Large intestine (tissue), 3 donors: ENCODE data around the gene WWC2. TPM values are rescaled to one million over a fixed set of nuclear protein-coding genes. Genes with fewer than 3 reads are reported as not detected.

Experiments used
- DNase-seq, 2 donors: peaks; one replicate each; pipeline versions ENCODE4 v3.0.0 to v3.0.0-alpha.2; 2013
- H3K27ac ChIP-seq: one replicate; pipeline ENCODE4 v1.5.1; 2013; ENCODE audit warnings: low read length
- H3K27me3 ChIP-seq: 2 replicates; pipeline ENCODE4 v1.6.1; 2013; ENCODE audit warnings: low read length; ENCODE audit not compliant: control insufficient read depth, insufficient read depth
- H3K36me3 ChIP-seq: 2 replicates; pipeline ENCODE4 v1.6.1; 2013; ENCODE audit warnings: low read length; ENCODE audit not compliant: control insufficient read depth, insufficient read depth
- H3K4me1 ChIP-seq: one replicate; pipeline ENCODE4 v1.6.1; 2013; ENCODE audit warnings: low read length; ENCODE audit not compliant: control insufficient read depth, insufficient read depth
- H3K4me3 ChIP-seq: one replicate; pipeline ENCODE4 v1.5.1; 2013; ENCODE audit warnings: low read length
- H3K9me3 ChIP-seq: one replicate; pipeline ENCODE4 v1.6.1; 2013; ENCODE audit warnings: mild to moderate bottlenecking, low read depth, low read length, moderate library complexity; ENCODE audit not compliant: control insufficient read depth
- WGBS: methylation state at CpG from one replicate; pipeline ENCODE4 v1.1.5; 2013; ENCODE audit warnings: low lambda C conversion rate; ENCODE audit not compliant: insufficient coverage; 5-methylcytosine and 5-hydroxymethylcytosine counted together
- polyA plus RNA-seq: library from polyadenylated mRNA; unstranded; fragments of 120-200 nt; gene quantifications from one replicate; pipeline ENCODE4 v1.2.1, GENCODE V29; 2013

The WWC2 gene
- polyA plus RNA-seq, 1 donor: 19.7 TPM

GRCh38 chr4:183099537-183100297, 660 bp downstream of the WWC2 start:
- H3K27ac ChIP-seq: peak overlapping the region; percentile 5
- H3K4me3 ChIP-seq: peak overlapping the region; percentile 75
- H3K27me3 ChIP-seq: peaks cover 17% of the 10 kb centered on the region
- peaks cover 9% of the 10 kb centered on the region for H3K4me1 ChIP-seq
- no peaks in the 10 kb centered on the region for H3K36me3 ChIP-seq
- peak in 1 of 2 donors; percentile 43 for DNase-seq
- peaks cover 6% of the 10 kb centered on the region for H3K9me3 ChIP-seq
- no CpG with 5 or more reads among the region's 73 CpGs for WGBS

- Histone ChIP-seq H3K36me3 (no peaks in the 10 kb centered on the region), H3K4me3 (peak overlapping the region; percentile 61), H3K27ac (no peak overlapping the region), H3K27me3 (peaks cover 17% of the 10 kb centered on the region), H3K4me1 (peaks cover 5% of the 10 kb centered on the region), H3K9me3 (peaks cover 6% of the 10 kb centered on the region)
- 39% methylated on average over 2 of the region's 3 CpGs for WGBS
- no peak for DNase-seq
Observed at GRCh38 chr4:183100298-183100599, 1.2 kb downstream of the WWC2 start.

- H3K36me3 ChIP-seq: no peaks in the 10 kb centered on the region
- H3K4me1 ChIP-seq: peaks cover 5% of the 10 kb centered on the region
- H3K27ac ChIP-seq: peak overlapping the region; percentile 4
- H3K27me3 ChIP-seq: peaks cover 17% of the 10 kb centered on the region
- H3K4me3 ChIP-seq: no peak overlapping the region
- peaks cover 6% of the 10 kb centered on the region for H3K9me3 ChIP-seq
- WGBS: 40% methylated on average over 1 of the region's 6 CpGs
- peak; percentile 72 to 83 for DNase-seq
Observed at GRCh38 chr4:183100827-183101226, 1.8 kb downstream of the WWC2 start.

- H3K27ac ChIP-seq: no peak overlapping the region
- H3K27me3 ChIP-seq: peaks cover 15% of the 10 kb centered on the region
- no peak overlapping the region for H3K4me3 ChIP-seq
- H3K9me3 ChIP-seq: peaks cover 6% of the 10 kb centered on the region
- H3K4me1 ChIP-seq: peaks cover 5% of the 10 kb centered on the region
- 49% methylated on average over 2 of the region's 4 CpGs for WGBS
- DNase-seq: no peak
- H3K36me3 ChIP-seq: no peaks in the 10 kb centered on the region
Observed at GRCh38 chr4:183101956-183102480, 3.0 kb downstream of the WWC2 start.

- H3K27ac ChIP-seq: no peak overlapping the region
Observed at GRCh38 chr4:183105092-183105491, 6.0 kb downstream of the WWC2 start.

GRCh38 chr4:183106839-183107238, 7.8 kb downstream of the WWC2 start:
- no peak for DNase-seq
- no peak overlapping the region for H3K4me3 ChIP-seq
- H3K36me3 ChIP-seq: no peaks in the 10 kb centered on the region
- H3K27me3 ChIP-seq: no peaks in the 10 kb centered on the region
- WGBS: 100% methylated on average over 2 of the region's 4 CpGs
- H3K4me1 ChIP-seq: peaks cover 3% of the 10 kb centered on the region
- no peaks in the 10 kb centered on the region for H3K9me3 ChIP-seq
- no peak overlapping the region for H3K27ac ChIP-seq

More at GRCh38 chr4:183105092-183105491, 6.0 kb downstream of the WWC2 start:
- no peaks in the 10 kb centered on the region for H3K9me3 ChIP-seq
- H3K4me3 ChIP-seq: no peak overlapping the region
- H3K36me3 ChIP-seq: no peaks in the 10 kb centered on the region
- no peak for DNase-seq
- H3K4me1 ChIP-seq: peaks cover 2% of the 10 kb centered on the region
- no CpG with 5 or more reads among the region's 5 CpGs for WGBS
- peaks cover under 1% of the 10 kb centered on the region for H3K27me3 ChIP-seq

GRCh38 chr4:183107891-183108459, 8.9 kb downstream of the WWC2 start:
- H3K27ac ChIP-seq: no peak overlapping the region

GRCh38 chr4:183110244-183110643, 11.2 kb downstream of the WWC2 start:
- no peak overlapping the region for H3K27ac ChIP-seq
- no peak for DNase-seq
- peaks cover 3% of the 10 kb centered on the region for H3K4me1 ChIP-seq
- no peaks in the 10 kb centered on the region for H3K9me3 ChIP-seq
- no peaks in the 10 kb centered on the region for H3K27me3 ChIP-seq
- H3K36me3 ChIP-seq: no peaks in the 10 kb centered on the region
- no peak overlapping the region for H3K4me3 ChIP-seq

More at GRCh38 chr4:183107891-183108459, 8.9 kb downstream of the WWC2 start:
- Histone ChIP-seq H3K36me3 (no peaks in the 10 kb centered on the region), H3K9me3 (no peaks in the 10 kb centered on the region), H3K27me3 (no peaks in the 10 kb centered on the region), H3K4me3 (no peak overlapping the region), H3K4me1 (peaks cover 3% of the 10 kb centered on the region)
- WGBS: 100% methylated on average over 3 of the region's 5 CpGs
- DNase-seq: no peak

GRCh38 chr4:183111452-183111885, 12.4 kb downstream of the WWC2 start:
- Histone ChIP-seq H3K36me3 (no peaks in the 10 kb centered on the region), H3K4me3 (no peak overlapping the region), H3K4me1 (peaks cover 3% of the 10 kb centered on the region), H3K27ac (no peak overlapping the region), H3K27me3 (no peaks in the 10 kb centered on the region), H3K9me3 (no peaks in the 10 kb centered on the region)
- no CpG with 5 or more reads among the region's 4 CpGs for WGBS
- DNase-seq: no peak

- no peaks in the 10 kb centered on the region for H3K9me3 ChIP-seq
- H3K27me3 ChIP-seq: no peaks in the 10 kb centered on the region
- no peak overlapping the region for H3K4me3 ChIP-seq
- H3K36me3 ChIP-seq: no peaks in the 10 kb centered on the region
- H3K27ac ChIP-seq: no peak overlapping the region
- H3K4me1 ChIP-seq: no peaks in the 10 kb centered on the region
- WGBS: no CpG with 5 or more reads among the region's 2 CpGs
- no peak for DNase-seq
Observed at GRCh38 chr4:183118141-183118540, 19.1 kb downstream of the WWC2 start.
